ENCODE measurements around the gene GTF3C2. TPM values are rescaled to one million over a fixed set of nuclear protein-coding genes. Genes with fewer than 3 reads are reported as not detected.

GTF3C2 gene
- total and polyA plus RNA-seq, 4 donors = 9.7 to 20.6 (median 14.7) TPM

- peak; percentile 48 for DNase-seq (ENCODE audit: low spot score)
- WGBS = 67% methylated on average over 10 of the region's 10 CpGs
Measured at GRCh38 chr2:27376866-27377617, 20.5 kb upstream of the GTF3C2 start.

GRCh38 chr2:27376151-27376865 is 19.7 kb upstream of the GTF3C2 start:
- Histone ChIP-seq H3K9me3 (ENCODE audit: control insufficient read depth in 4 of 4, low read length in 3 of 4) (no peaks in the 10 kb centered on the region), H3K36me3 (ENCODE audit: control insufficient read depth in 4 of 4, insufficient read depth in 3 of 4, low read depth in 1 of 4, low read length in 3 of 4) (peaks cover 18 to 46% (median 27%) of the 10 kb centered on the region in 4 donors), H3K27me3 (ENCODE audit: control insufficient read depth in 4 of 4, insufficient read depth in 4 of 4, low read length in 3 of 4) (no peaks in the 10 kb centered on the region), H3K4me1 (ENCODE audit: control insufficient read depth in 4 of 4, insufficient read depth in 4 of 4, low read length in 3 of 4) (peaks cover 7 to 66% (median 60%) of the 10 kb centered on the region in 4 donors), H3K9ac (ENCODE audit: low read depth in 1 of 2, low read length in 2 of 2) (no peak overlapping the region), H3K4me3 (ENCODE audit: low read depth in 1 of 3, low read length in 3 of 3) (no peak overlapping the region), H3K27ac (ENCODE audit: low read depth in 1 of 2, low read length in 2 of 2) (no peak overlapping the region)
- no peak for DNase-seq (ENCODE audit: low spot score)
- WGBS = 79% methylated on average over 16 of the region's 16 CpGs
- TF ChIP-seq FOXA1 (IDR thresholded peaks at IDR 0.05) (no peak), HNF4G (IDR thresholded peaks at IDR 0.05) (no peak), SP1 (IDR thresholded peaks at IDR 0.05) (no peak)

More at GRCh38 chr2:27376866-27377617, 20.5 kb upstream of the GTF3C2 start:
- Histone ChIP-seq H3K9ac (ENCODE audit: low read depth in 1 of 2, low read length in 2 of 2) (peak overlapping the region in 1 of 2 donors; percentile 29), H3K9me3 (ENCODE audit: control insufficient read depth in 4 of 4, low read length in 3 of 4) (no peaks in the 10 kb centered on the region), H3K4me1 (ENCODE audit: control insufficient read depth in 4 of 4, insufficient read depth in 4 of 4, low read length in 3 of 4) (peaks cover 7 to 60% (median 53%) of the 10 kb centered on the region in 4 donors), H3K4me3 (ENCODE audit: low read depth in 1 of 3, low read length in 3 of 3) (no peak overlapping the region), H3K27ac (ENCODE audit: low read depth in 1 of 2, low read length in 2 of 2) (no peak overlapping the region), H3K36me3 (ENCODE audit: control insufficient read depth in 4 of 4, insufficient read depth in 3 of 4, low read depth in 1 of 4, low read length in 3 of 4) (peaks cover 18 to 47% (median 27%) of the 10 kb centered on the region in 4 donors), H3K27me3 (ENCODE audit: control insufficient read depth in 4 of 4, insufficient read depth in 4 of 4, low read length in 3 of 4) (no peaks in the 10 kb centered on the region)
- TF ChIP-seq YY1 (IDR thresholded peaks at IDR 0.05) (peak; percentile 70), FOXA2 (IDR thresholded peaks at IDR 0.05) (no peak), NR2F2 (IDR thresholded peaks at IDR 0.05) (peak; percentile 22), ATF3 (IDR thresholded peaks at IDR 0.05) (no peak), RXRA (IDR thresholded peaks at IDR 0.05) (peak; percentile 34 to 57), HNF4A (conservative IDR thresholded peaks at IDR 0.05) (peak; percentile 87 to 88), SP1 (IDR thresholded peaks at IDR 0.05) (peak; percentile 30)
- TF ChIP-seq, protein P1, sequence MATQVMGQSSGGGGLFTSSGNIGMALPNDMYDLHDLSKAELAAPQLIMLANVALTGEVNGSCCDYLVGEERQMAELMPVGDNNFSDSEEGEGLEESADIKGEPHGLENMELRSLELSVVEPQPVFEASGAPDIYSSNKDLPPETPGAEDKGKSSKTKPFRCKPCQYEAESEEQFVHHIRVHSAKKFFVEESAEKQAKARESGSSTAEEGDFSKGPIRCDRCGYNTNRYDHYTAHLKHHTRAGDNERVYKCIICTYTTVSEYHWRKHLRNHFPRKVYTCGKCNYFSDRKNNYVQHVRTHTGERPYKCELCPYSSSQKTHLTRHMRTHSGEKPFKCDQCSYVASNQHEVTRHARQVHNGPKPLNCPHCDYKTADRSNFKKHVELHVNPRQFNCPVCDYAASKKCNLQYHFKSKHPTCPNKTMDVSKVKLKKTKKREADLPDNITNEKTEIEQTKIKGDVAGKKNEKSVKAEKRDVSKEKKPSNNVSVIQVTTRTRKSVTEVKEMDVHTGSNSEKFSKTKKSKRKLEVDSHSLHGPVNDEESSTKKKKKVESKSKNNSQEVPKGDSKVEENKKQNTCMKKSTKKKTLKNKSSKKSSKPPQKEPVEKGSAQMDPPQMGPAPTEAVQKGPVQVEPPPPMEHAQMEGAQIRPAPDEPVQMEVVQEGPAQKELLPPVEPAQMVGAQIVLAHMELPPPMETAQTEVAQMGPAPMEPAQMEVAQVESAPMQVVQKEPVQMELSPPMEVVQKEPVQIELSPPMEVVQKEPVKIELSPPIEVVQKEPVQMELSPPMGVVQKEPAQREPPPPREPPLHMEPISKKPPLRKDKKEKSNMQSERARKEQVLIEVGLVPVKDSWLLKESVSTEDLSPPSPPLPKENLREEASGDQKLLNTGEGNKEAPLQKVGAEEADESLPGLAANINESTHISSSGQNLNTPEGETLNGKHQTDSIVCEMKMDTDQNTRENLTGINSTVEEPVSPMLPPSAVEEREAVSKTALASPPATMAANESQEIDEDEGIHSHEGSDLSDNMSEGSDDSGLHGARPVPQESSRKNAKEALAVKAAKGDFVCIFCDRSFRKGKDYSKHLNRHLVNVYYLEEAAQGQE (IDR thresholded peaks at IDR 0.05) = no peak

GRCh38 chr2:27375513-27376099 is 19.0 kb upstream of the GTF3C2 start:
- no peak overlapping the region for H3K27ac ChIP-seq (ENCODE audit: low read depth in 1 of 2, low read length in 2 of 2)
- peaks cover 7 to 67% (median 58%) of the 10 kb centered on the region in 4 donors for H3K4me1 ChIP-seq (ENCODE audit: control insufficient read depth in 4 of 4, insufficient read depth in 4 of 4, low read length in 3 of 4)
- no peak overlapping the region for H3K4me3 ChIP-seq (ENCODE audit: low read depth in 1 of 3, low read length in 3 of 3)
- DNase-seq (ENCODE audit: low spot score) = no peak
- peaks cover 18 to 46% (median 27%) of the 10 kb centered on the region in 4 donors for H3K36me3 ChIP-seq (ENCODE audit: control insufficient read depth in 4 of 4, insufficient read depth in 3 of 4, low read depth in 1 of 4, low read length in 3 of 4)
- H3K27me3 ChIP-seq (ENCODE audit: control insufficient read depth in 4 of 4, insufficient read depth in 4 of 4, low read length in 3 of 4) = no peaks in the 10 kb centered on the region
- no peak overlapping the region for H3K9ac ChIP-seq (ENCODE audit: low read depth in 1 of 2, low read length in 2 of 2)
- H3K9me3 ChIP-seq (ENCODE audit: control insufficient read depth in 4 of 4, low read length in 3 of 4) = no peaks in the 10 kb centered on the region
- 92% methylated on average over 20 of the region's 20 CpGs for WGBS
- TF ChIP-seq HNF4A (conservative IDR thresholded peaks at IDR 0.05) = no peak
- no peak for TF ChIP-seq RAD21 (IDR thresholded peaks at IDR 0.05)
- no peak for TF ChIP-seq ZBTB33 (IDR thresholded peaks at IDR 0.05)
- no peak for TF ChIP-seq MAX (IDR thresholded peaks at IDR 0.05)
- TF ChIP-seq FOXA2 (IDR thresholded peaks at IDR 0.05) = no peak
- no peak for TF ChIP-seq ATF3 (IDR thresholded peaks at IDR 0.05)
- TF ChIP-seq TAF1 (conservative IDR thresholded peaks at IDR 0.05) = no peak
- no peak for TF ChIP-seq NR2F2 (IDR thresholded peaks at IDR 0.05)
- no peak for TF ChIP-seq GABPA (IDR thresholded peaks at IDR 0.05 in 1 of 2, conservative IDR thresholded peaks at IDR 0.05 in 1 of 2)
- no peak for TF ChIP-seq YY1 (IDR thresholded peaks at IDR 0.05)
- TF ChIP-seq JUND (IDR thresholded peaks at IDR 0.05) = no peak
- TF ChIP-seq HNF4G (IDR thresholded peaks at IDR 0.05) = no peak
- TF ChIP-seq FOXA1 (IDR thresholded peaks at IDR 0.05) = no peak
- TF ChIP-seq SP1 (IDR thresholded peaks at IDR 0.05) = no peak
- TF ChIP-seq EGR1 (IDR thresholded peaks at IDR 0.05; ENCODE audit: low read depth in 2 of 2) = no peak

All from liver (tissue), 9 donors.